ENCODE results near the gene GIPC3.
"Not testable (repeated sequence)": the region's sequence is repeated elsewhere in the genome, so short reads cannot be mapped to it uniquely, and the experiment has no call there.

Gene GIPC3

DNA sequence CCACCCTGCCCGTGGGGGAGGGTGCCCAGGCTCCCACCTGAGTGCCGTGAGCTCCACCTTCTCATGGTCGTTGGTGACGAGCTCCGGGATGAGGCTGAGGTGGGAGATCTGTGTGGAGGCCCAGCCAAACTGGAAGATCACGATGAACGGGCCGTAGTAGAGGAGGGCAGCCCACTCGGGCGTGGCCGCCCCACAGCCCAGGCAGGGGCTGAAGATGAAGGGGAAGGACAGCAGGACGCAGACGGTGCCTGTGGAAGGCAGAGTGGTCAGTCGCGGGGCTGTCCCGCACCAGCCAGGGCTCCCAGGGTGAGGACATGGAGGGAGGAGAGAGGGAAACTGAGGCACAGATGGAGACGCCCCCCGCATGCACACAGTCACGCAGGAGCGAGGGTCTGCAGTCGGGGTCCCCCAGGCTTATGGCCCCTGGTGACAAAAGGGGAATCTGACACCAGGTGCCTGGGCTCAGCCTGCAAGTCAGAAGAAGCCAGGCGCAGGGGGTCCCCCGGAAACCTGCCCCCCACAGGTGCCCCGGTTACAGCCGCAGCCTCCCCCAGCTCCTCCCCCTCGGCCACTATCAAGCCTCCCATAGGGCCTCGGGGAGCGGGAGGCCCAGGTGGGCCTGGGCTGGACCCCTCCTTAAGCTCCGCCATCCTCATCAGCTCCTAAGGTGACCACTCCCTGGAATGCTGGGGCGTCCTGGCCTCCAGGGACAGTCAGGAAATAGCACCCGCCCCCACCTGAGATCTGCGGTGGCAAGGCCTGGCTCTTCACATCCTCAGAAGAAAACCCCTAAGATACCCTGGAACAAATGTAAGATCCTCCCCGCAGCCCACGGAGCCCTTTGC, 34.1 kb upstream of the GIPC3 start:
- DNase-seq (ENCODE audit: low read depth in 2 of 3, low spot score in 1 of 3): no peak

DNA sequence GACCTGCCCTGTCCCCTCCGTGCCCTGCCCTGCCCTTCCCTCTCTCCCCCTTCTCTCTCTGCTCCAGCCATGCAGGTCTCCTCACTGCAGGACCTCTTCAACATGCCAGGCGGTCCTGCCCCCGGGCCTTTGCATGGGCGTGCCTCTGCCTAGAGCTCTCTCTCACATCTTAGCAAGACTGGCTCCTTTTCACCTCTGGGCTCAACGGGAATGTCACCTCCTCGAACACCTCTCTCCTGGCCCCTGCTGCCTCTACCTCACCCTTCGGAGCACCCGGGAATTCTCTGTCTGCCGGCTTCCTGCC, 33.5 kb upstream of the GIPC3 start:
- DNase-seq (ENCODE audit: low read depth in 2 of 3, low spot score in 1 of 3): no peak

DNA sequence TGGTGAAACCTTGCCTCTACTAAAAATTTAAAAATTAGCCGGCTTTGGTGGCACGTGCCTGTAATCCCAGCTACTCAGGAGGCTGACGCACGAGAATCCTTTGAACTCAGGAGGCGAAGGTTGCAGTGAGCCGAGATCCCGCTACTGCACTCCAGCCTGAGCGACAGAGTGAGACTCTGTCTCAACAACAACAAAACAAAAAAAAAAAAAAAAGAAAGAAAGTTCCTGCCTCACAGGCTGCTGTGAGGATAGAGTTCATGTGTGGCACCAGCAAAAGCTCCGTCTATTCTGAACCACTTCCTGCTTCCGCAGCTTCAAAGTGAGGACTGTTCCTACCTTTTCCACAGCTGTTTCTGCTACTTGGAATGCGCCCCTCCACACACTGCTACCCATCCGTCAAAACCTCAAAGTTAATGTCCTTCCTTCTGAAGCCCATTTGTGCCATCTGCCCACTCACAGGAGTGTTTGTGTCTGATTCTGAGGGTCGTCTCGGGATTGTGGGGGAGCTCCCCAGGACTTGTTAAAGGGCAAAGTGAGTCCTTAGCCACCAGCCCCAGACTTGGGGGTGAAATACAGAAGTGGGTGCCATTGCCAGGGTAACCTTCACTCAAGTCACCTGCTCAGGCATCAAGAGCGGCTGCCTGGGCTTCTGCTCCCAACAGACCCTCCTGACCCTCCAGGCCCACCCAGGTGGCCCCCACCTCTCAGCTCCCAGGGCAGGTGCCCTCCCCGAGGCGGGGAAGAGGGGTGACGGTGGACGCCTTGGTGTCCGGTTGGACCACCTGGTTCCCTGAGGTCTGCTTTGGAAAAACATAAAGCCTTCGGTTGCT, 30.8 kb upstream of the GIPC3 start:
- no peak for DNase-seq (ENCODE audit: low read depth in 2 of 3, low spot score in 1 of 3)

DNA sequence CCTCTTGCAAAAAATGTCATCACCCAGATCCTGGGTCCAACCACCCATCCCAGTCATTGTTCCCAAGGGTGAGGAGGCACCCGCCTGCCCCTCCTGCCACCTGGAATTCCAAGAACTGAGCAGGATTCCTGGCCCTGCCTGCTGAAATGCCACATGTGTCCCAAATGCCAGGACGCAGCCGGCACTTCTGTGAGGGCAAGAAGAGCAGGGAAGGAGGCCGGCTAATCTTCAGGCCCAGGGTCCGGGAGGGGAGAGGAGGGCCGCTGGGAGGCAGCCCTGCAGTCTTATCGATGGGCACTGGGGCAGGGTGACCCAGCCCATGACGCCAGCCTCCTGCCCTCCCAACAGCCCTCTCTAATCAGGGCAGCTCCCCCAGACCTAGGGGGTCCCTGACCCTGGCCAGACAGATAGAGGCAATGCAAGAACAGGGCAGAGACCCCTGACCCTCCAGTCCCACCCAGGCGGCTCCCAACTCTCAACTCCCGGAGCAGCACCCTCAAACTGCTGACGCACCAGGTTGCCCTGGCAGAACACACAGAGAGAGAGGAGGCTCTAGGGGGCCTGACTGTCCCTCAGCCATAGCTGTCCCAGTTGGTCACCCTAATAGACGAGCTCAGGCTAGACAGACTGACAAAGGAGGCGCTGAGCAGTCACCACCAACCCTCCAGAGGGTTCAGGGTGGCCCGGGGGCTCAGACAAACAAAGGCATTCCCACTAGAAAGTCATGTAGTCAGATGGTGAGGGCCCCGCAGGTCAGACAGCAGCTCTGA, 29.4 kb upstream of the GIPC3 start:
- DNase-seq (ENCODE audit: low read depth in 2 of 3, low spot score in 1 of 3): no peak

DNA sequence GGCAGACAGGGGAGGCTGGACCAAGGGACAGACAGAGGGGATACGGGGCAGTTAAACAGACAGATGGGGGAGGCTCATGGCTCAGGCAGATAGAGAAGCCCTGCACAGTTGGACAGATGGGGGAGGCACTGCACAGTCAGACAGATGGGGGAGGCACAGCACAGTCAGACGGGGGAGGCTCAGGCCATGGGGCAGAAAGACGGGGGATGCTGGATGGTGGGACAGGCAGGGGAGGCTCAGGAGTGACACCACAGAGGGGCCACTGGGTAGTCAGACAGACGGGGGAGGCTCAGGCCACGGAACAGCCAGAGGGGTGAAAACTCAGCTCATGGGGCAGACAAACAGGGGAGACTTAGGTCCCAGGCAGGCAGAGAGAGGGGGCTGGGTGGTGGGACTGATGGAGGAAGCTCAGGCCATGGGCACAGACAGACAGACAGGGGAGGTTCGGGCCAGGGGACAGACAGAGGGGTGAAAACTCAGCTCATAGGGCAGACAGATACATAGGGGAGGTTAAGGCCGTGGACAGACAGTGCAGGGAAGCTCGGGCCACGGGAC, 28.8 kb upstream of the GIPC3 start:
- DNase-seq (ENCODE audit: low read depth in 2 of 3, low spot score in 1 of 3): no peak

DNA sequence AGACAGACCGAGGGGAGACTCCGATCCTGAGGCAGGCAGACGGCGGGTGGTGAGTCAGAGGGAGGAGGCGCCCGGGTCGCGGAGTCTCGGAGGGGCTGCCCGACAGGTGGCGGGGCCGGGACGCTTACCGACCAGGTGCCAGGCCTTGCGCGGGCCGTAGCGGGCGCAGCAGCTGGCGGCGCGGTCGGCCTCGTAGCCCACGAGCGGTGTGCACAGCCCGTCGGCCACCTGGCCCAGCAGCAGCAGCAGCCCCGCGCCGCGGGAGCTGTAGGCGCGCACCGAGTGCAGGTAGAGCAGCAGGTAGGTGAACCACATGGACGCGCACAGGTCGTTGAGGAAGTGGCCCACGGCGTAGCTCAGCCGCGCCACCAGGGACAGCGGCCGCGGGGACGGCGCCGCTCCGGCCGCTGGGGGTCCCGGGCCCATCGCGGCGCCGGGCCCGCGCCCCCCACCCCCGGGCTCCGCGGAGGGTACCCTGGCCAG, 28.3 kb upstream of the GIPC3 start:
- DNase-seq (ENCODE audit: low read depth in 2 of 3, low spot score in 1 of 3): peak in 1 of 3 donors; percentile 53

DNA sequence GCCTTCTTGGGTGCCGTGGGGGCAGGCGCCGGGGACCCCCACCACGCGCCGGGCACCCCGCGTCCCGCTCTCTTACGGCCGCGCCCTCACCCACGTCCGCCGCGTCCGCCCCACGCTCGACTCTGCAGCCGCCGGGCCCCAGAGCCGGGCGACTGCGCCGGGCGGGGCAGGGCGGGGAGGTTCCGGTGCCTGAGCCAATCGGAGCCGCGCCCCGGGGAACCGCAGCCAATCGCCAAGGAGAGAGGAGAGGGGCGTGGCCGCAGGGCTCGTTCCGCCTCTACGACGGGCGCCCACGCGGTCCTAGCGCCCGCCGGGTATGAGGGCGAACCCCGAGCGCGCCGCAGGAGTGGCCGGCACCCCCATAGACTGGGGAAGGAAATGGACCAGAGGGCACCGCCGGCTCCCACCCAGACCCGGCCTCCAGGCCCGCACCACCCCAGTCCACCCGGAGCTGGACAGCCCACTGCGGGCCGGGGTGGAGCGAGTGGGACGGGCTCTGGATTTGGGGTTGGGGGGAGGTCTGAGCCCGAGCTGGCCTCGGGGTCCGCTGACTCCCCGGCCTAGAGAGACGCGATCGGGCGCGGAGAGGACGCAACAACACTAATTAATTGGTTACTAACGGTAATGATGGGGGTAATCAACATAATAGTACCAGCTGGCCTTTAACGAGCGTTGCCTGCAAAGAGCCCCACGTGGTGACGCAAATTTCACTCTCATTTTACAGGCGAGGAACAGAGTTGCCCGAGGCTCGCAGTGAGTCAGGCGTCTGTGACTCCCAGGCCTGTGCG, 27.6 kb upstream of the GIPC3 start, which contains the start of gene MFSD12:
Gene MFSD12 (minus strand): TSS at position 126 of the 788 bp plus-strand sequence. CDS start 183 bp downstream, outside the sequence.
- peak; percentile 91 to 94 (median 93) for DNase-seq (ENCODE audit: low read depth in 2 of 3, low spot score in 1 of 3)

DNA sequence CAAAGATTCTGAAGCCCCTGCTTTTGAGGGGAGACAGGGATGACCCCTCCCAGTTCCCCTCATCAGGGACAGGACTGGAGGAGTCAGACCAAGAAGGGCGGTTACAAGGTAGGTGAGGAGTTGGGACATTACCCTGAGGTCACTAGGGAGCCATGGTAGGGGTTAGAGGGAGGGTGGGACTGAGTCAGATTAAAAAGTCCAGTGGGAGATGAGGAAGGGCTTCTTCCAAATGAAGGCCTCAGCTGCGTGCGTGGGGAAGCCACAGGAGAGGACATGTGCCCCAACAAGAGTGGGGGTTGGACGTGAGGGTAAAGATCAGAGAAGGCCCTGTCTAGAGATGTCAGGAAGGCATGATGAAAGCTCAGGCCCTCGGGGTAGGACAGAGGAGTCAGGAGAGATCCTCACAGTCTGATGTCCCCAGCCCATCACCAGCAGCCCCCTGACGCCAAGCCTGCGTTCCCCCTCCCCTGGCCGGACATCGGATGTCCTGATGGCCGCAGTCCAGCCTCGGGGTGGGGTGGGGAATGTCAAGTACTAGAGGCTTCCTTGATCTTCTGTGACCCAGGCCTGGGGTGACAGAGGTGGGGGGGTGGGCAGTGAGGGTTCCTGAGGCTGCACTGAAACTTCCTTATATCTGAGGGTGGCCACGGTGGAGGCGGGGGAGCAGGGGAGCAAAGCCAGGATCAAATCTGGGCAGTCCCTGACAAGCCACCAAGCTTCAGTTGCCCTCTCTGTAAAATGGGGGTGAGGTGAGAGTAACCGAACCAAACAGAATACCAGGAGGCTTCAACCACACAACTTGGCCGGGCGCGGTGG, 21.4 kb upstream of the GIPC3 start:
- no peak for DNase-seq (ENCODE audit: low read depth in 2 of 3, low spot score in 1 of 3)

DNA sequence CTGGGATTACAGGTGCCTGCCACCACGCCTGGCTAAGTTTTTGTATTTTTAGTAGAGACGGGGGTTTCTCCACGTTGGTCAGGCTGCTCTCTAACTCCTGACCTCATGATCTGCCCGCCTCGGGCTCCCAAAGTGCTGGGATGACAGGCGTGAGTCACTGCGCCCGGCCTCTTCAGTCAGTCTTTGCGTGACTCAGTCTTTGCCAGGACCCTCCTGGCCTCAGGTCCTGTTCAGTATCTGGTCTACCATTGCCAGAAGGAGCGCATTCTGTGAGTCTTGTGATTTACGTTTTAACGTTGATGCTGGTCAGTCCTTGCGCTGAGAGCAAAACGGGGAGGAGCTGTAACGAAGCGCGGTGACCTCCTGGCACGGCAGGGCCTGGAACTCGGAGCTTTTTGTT, 20.1 kb upstream of the GIPC3 start:
- no peak for DNase-seq (ENCODE audit: low read depth in 2 of 3, low spot score in 1 of 3)

DNA sequence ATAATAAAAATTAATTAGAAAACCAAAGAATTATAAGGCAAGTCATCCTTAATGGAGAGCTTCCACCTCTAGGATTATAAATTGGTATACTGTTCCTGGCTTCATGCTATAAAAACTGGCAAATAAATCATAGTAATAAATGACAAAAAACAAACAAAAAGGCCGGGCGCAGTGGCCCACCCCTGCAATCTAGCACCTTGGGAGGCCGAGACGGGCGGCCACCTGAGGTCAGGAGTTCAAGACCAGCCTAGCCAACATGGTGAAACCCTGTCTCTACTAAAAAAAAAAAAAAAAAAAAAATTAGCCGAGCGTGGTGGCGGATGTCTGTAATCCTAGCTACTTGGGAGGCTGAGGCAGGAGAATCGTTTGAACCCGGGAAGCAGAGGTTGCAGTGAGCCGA, 15.2 kb upstream of the GIPC3 start:
- not testable (repeated sequence) for DNase-seq (ENCODE audit: low read depth in 2 of 3, low spot score in 1 of 3)

DNA sequence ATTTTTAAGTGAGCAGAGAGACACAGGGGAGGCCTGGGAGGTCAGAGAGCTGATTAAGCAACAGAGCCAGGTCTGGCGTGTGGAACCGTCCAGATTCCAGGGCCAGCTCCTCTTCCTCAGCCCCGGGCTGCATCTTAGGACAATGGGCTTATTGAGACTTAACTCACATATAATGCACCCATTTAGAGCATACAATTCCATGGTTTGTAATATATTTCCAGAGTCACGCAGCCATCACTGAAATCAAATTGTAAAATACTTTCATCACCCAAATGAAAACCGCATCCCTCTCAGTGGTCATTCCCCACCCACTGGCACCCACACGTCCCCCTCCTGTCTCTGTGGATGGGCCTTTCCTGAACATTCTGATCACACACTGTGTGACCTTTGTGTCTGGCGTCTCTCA, 14.7 kb upstream of the GIPC3 start:
- DNase-seq (ENCODE audit: low read depth in 2 of 3, low spot score in 1 of 3): no peak

DNA sequence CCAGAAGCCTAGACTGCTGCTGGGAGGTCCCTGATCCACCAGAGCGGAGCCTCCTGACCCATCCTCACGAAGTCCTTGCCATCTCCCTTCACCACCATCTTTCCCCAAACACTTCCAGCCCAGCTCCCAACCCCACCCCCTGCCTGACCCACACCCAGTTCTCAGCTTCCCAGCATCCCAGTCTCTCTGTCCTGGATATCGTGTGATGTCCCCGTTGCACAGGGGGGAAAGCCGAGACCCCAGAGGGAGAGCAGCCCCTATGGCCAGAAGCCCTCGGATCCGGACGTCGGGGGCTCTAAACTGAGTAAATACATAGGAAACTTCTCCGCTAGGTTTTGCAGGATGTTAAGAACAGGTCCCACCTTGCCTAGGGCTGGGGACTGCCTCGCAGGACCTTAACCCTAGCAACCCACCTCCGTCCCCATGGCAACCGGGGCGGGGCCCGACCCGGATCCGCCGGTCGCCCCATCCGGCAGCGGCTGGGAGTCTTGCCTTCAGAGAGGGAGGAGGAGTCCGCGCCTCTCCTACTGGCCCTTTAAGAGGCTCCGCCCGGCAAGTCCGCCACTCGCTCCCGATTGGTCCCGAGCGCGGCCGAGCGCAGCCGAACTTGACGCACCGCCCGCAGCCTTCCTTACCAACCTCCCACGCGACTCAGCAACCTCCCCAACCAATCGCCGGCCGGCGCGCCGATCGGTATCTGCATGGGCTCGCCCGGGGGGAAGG, 13.0 kb upstream of the GIPC3 start:
- DNase-seq (ENCODE audit: low read depth in 2 of 3, low spot score in 1 of 3): peak; percentile 98 to 100 (median 100)

DNA sequence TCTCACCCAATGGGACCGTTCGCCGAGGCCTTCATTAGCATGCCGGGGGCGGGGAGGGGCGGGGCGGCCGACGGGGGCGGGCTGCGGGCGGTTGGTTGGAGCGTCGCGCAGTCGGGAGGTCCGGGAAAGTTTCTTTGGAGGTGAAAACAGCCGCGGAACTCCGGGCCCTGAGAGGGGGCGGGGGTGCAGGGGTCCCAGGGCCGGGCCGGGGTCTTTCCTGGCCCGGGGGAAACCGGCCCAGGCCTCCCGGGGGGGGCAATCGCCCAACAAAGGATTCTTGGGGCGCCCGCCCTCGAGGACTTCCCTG, 12.5 kb upstream of the GIPC3 start, which contains the start of gene HMG20B:
Gene HMG20B (plus strand): TSS at position 90 of the 307 bp plus-strand sequence. CDS start 366 bp downstream, outside the sequence.
- DNase-seq (ENCODE audit: low read depth in 2 of 3, low spot score in 1 of 3): no peak

DNA sequence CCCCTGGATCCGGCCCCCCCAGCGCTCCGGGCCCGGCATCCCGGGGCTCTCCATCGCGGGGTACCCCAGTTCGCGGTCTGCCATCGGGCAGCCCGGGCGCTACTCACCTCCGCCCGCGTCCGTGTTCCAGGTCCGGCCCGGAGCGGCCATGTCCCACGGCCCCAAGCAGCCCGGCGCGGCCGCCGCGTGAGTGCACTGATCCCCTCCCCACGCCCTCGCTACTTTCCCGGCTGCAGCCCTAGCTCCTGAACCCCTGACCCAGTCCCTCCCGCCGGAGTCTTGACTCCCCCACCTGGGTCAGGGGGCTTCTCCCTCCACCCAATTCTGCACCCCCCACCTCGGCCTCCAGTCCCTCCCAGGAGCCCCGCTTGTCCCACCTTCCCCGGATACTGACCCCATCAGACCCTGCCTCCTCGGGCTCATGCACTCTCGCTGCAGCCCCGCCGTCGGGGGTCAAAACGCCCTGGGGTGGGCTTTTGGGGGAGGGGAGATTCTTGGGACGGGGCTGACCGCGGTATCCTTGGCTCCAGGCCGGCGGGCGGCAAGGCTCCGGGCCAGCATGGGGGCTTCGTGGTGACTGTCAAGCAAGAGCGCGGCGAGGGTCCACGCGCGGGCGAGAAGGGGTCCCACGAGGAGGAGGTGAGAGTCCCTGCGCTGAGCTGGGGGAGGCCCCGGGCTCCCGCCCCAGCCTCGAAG, 12.0 kb upstream of the GIPC3 start:
- DNase-seq (ENCODE audit: low read depth in 2 of 3, low spot score in 1 of 3): no peak

DNA sequence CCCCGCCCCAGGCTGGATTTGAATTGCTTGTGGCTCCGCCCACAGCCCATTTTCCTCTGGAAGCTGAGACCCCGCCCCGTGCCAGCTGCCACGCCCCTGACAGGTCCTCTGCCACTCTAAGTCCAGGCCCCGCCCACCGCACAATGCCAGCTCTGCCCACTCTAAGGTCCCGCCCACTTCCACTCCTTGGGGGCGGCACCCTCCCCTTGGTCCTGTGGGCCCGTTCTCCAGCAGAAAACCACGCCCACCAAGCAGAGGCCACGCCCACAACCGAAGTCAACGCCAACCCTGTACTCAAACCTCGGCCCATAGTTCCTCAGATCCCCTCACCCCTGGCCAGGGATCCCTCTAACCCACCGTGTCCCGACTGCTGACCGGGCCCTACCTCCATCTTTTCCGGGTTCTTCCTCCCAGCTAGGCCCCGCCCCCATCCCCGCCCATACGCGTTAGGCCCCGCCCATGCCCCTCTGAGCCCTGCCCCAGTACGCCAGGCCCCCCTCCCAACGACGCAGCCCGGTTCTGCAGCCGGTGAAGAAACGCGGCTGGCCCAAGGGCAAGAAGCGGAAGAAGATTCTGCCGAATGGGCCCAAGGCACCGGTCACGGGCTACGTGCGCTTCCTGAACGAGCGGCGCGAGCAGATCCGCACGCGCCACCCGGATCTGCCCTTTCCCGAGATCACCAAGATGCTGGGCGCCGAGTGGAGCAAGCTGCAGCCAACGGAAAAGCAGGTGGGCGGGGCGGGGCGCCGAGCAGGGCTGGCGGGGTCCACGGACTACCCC, 11.2 kb upstream of the GIPC3 start:
- peak; percentile 89 to 97 (median 91) for DNase-seq (ENCODE audit: low read depth in 2 of 3, low spot score in 1 of 3)

DNA sequence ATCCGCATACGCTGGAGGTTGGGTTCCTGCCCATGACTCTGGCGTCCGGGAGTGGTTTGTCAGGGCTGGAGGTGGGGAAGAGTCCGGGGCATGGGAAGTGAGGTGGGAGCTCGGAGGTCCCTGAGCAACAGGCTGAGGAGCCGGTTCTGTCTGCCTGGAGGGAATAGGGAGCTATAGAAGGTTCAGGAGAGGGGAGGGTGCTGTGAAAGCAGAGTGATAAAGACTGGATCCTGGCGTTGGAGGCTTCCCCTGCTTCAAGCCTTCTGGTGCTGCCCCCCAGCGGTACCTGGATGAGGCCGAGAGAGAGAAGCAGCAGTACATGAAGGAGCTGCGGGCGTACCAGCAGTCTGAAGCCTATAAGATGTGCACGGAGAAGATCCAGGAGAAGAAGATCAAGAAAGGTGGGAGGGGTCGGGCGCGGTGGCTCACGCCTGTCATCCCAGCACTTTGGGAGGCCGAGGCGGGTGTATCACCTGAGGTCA, 10.0 kb upstream of the GIPC3 start:
- DNase-seq (ENCODE audit: low read depth in 2 of 3, low spot score in 1 of 3): no peak

DNA sequence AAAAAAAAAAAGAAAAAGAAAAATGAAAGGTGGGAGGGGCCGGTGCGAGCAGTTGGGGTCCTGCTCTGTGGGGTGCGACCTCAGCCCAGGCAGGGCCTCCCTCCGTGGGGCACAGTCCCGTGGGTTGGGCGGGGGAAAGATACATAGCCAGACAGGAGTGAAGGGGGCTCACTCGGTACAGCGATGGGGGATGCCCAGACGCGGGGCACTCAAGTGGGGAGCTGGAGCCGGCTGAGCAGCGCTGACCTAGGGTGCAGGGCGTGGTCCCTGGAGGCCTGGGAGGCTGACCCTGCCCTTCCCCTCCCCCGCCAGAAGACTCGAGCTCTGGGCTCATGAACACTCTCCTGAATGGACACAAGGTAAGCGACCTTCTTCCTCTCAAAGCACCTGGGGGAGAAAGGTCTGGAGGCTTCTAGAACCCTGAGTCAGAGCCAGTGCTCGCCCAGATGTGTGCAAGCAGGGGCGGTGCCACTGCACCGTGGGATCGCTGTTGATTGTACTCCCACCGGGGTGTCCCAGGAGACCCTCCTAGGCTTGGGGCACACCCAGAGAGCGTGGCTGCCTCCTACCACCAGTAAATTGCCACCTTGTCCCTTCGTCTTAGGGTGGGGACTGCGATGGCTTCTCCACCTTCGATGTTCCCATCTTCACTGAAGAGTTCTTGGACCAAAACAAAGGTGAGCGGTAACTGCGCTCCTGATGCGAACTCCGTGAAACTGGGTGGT, 9.2 kb upstream of the GIPC3 start:
- no peak for DNase-seq (ENCODE audit: low read depth in 2 of 3, low spot score in 1 of 3)

Data from stimulated activated CD4-positive, alpha-beta T cell treated with anti-CD3 and anti-CD28 coated beads, Interleukin-12 subunit alpha, Interleukin-12 subunit beta, amount 100 ng/mL, for 48 hours (primary cell).